Measurements from ENCODE around the gene PLPPR1.
"Not testable (repeated sequence)": the region's sequence is repeated elsewhere in the genome, so short reads cannot be mapped to it uniquely, and the experiment has no call there.

The PLPPR1 gene

GRCh38 chr9:101121836-101122399, 93.4 kb downstream of the PLPPR1 start:
- DNase-seq (ENCODE audit: low spot score), result no peak

GRCh38 chr9:101126556-101126955, 98.0 kb downstream of the PLPPR1 start:
- no peak for DNase-seq (ENCODE audit: low spot score)

GRCh38 chr9:101127369-101127768, 98.8 kb downstream of the PLPPR1 start:
- DNase-seq (ENCODE audit: low spot score), result not testable (repeated sequence)

- DNase-seq (ENCODE audit: low spot score), result no peak
These were observed 100.1 kb downstream of the PLPPR1 start for GRCh38 chr9:101128623-101129022.

- DNase-seq (ENCODE audit: low spot score), result no peak
These were observed 101.5 kb downstream of the PLPPR1 start for GRCh38 chr9:101130054-101130453.

GRCh38 chr9:101131326-101131725, 102.8 kb downstream of the PLPPR1 start:
- no peak for DNase-seq (ENCODE audit: low spot score)

GRCh38 chr9:101132801-101133200, 104.3 kb downstream of the PLPPR1 start:
- DNase-seq (ENCODE audit: low spot score), result no peak

- DNase-seq (ENCODE audit: low spot score), result no peak
These were observed 110.0 kb downstream of the PLPPR1 start for GRCh38 chr9:101138509-101138908.

- DNase-seq (ENCODE audit: low spot score), result no peak
These were observed 110.6 kb downstream of the PLPPR1 start for GRCh38 chr9:101139082-101139481.

- DNase-seq (ENCODE audit: low spot score), result no peak
These were observed 112.2 kb downstream of the PLPPR1 start for GRCh38 chr9:101140764-101141163.

- DNase-seq (ENCODE audit: low spot score), result no peak
These were observed 118.0 kb downstream of the PLPPR1 start for GRCh38 chr9:101146508-101146907.

GRCh38 chr9:101148344-101148743, 119.8 kb downstream of the PLPPR1 start:
- no peak for DNase-seq (ENCODE audit: low spot score)

- DNase-seq (ENCODE audit: low spot score), result no peak
These were observed 129.8 kb downstream of the PLPPR1 start for GRCh38 chr9:101158361-101158760.

GRCh38 chr9:101162231-101162630, 133.7 kb downstream of the PLPPR1 start:
- DNase-seq (ENCODE audit: low spot score), result no peak

- DNase-seq (ENCODE audit: low spot score), result no peak
These were observed 136.6 kb downstream of the PLPPR1 start for GRCh38 chr9:101165131-101165530.

- no peak for DNase-seq (ENCODE audit: low spot score)
These were observed 139.1 kb downstream of the PLPPR1 start for GRCh38 chr9:101167490-101168134.

GRCh38 chr9:101172616-101173015, 144.1 kb downstream of the PLPPR1 start:
- no peak for DNase-seq (ENCODE audit: low spot score)

- DNase-seq (ENCODE audit: low spot score), result no peak
These were observed 145.4 kb downstream of the PLPPR1 start for GRCh38 chr9:101173907-101174306.

- DNase-seq (ENCODE audit: low spot score), result peak; percentile 22
These were observed 147.9 kb downstream of the PLPPR1 start for GRCh38 chr9:101176384-101176783.

- DNase-seq (ENCODE audit: low spot score), result no peak
These were observed 156.3 kb downstream of the PLPPR1 start for GRCh38 chr9:101184813-101185278.

GRCh38 chr9:101191723-101192122, 163.2 kb downstream of the PLPPR1 start:
- no peak for DNase-seq (ENCODE audit: low spot score)

GRCh38 chr9:101197026-101197425, 168.5 kb downstream of the PLPPR1 start:
- no peak for DNase-seq (ENCODE audit: low spot score)

- DNase-seq (ENCODE audit: low spot score), result no peak
These were observed 172.3 kb downstream of the PLPPR1 start for GRCh38 chr9:101200852-101201251.

- DNase-seq (ENCODE audit: low spot score), result no peak
These were observed 173.1 kb downstream of the PLPPR1 start for GRCh38 chr9:101201630-101202029.
